Large intestine (tissue), 3 donors: ENCODE measurements around the gene AQP5. TPM values are rescaled to one million over a fixed set of nuclear protein-coding genes. Genes with fewer than 3 reads are reported as not detected.

Experiments
- DNase-seq, 2 donors: peaks; one replicate each; pipeline versions ENCODE4 v3.0.0 to v3.0.0-alpha.2; 2013
- H3K27ac ChIP-seq: one replicate; pipeline ENCODE4 v1.5.1; 2013; ENCODE audit warnings: low read length
- H3K27me3 ChIP-seq: 2 replicates; pipeline ENCODE4 v1.6.1; 2013; ENCODE audit warnings: low read length; ENCODE audit not compliant: control insufficient read depth, insufficient read depth
- H3K36me3 ChIP-seq: 2 replicates; pipeline ENCODE4 v1.6.1; 2013; ENCODE audit warnings: low read length; ENCODE audit not compliant: control insufficient read depth, insufficient read depth
- H3K4me1 ChIP-seq: one replicate; pipeline ENCODE4 v1.6.1; 2013; ENCODE audit warnings: low read length; ENCODE audit not compliant: control insufficient read depth, insufficient read depth
- H3K4me3 ChIP-seq: one replicate; pipeline ENCODE4 v1.5.1; 2013; ENCODE audit warnings: low read length
- H3K9me3 ChIP-seq: one replicate; pipeline ENCODE4 v1.6.1; 2013; ENCODE audit warnings: mild to moderate bottlenecking, low read depth, low read length, moderate library complexity; ENCODE audit not compliant: control insufficient read depth
- WGBS: methylation state at CpG from one replicate; pipeline ENCODE4 v1.1.5; 2013; ENCODE audit warnings: low lambda C conversion rate; ENCODE audit not compliant: insufficient coverage; 5-methylcytosine and 5-hydroxymethylcytosine counted together
- polyA plus RNA-seq: library from polyadenylated mRNA; unstranded; fragments of 120-200 nt; gene quantifications from one replicate; pipeline ENCODE4 v1.2.1, GENCODE V29; 2013

The AQP5 gene
- polyA plus RNA-seq, 1 donor: 0.64 TPM

- no peak for DNase-seq
- H3K9me3 ChIP-seq: no peaks in the 10 kb centered on the region
- H3K36me3 ChIP-seq: peaks cover 2% of the 10 kb centered on the region
- H3K27me3 ChIP-seq: no peaks in the 10 kb centered on the region
- no peak overlapping the region for H3K27ac ChIP-seq
- 100% methylated on average over 3 of the region's 7 CpGs for WGBS
- no peaks in the 10 kb centered on the region for H3K4me1 ChIP-seq
- no peak overlapping the region for H3K4me3 ChIP-seq
Observed at GRCh38 chr12:50006280-50006679, 44.6 kb downstream of the AQP5 start.

- Histone ChIP-seq H3K4me3 (no peak overlapping the region), H3K36me3 (peaks cover 2% of the 10 kb centered on the region), H3K27me3 (no peaks in the 10 kb centered on the region), H3K9me3 (no peaks in the 10 kb centered on the region), H3K27ac (no peak overlapping the region), H3K4me1 (no peaks in the 10 kb centered on the region)
- no CpG with 5 or more reads among the region's 1 CpG for WGBS
- no peak for DNase-seq
Observed at GRCh38 chr12:50006754-50007442, 45.2 kb downstream of the AQP5 start.

GRCh38 chr12:50013361-50014147 lies 51.9 kb downstream of the AQP5 start:
- 80% methylated on average over 1 of the region's 2 CpGs for WGBS
- Histone ChIP-seq H3K9me3 (no peaks in the 10 kb centered on the region), H3K36me3 (peaks cover 10% of the 10 kb centered on the region)

GRCh38 chr12:50014342-50014741 lies 52.7 kb downstream of the AQP5 start:
- H3K9me3 ChIP-seq: no peaks in the 10 kb centered on the region
- WGBS: 100% methylated on average over 1 of the region's 3 CpGs
- DNase-seq: no peak
- no peaks in the 10 kb centered on the region for H3K27me3 ChIP-seq
- no peak overlapping the region for H3K27ac ChIP-seq
- H3K4me3 ChIP-seq: no peak overlapping the region
- H3K36me3 ChIP-seq: peaks cover 10% of the 10 kb centered on the region
- peaks cover 9% of the 10 kb centered on the region for H3K4me1 ChIP-seq

More at GRCh38 chr12:50013361-50014147, 51.9 kb downstream of the AQP5 start:
- H3K4me3 ChIP-seq: no peak overlapping the region
- peaks cover 9% of the 10 kb centered on the region for H3K4me1 ChIP-seq
- DNase-seq: no peak
- no peak overlapping the region for H3K27ac ChIP-seq
- H3K27me3 ChIP-seq: no peaks in the 10 kb centered on the region

Other genes with a start within 250 kb of the AQP5 start
- gene TMBIM6, start 220.3 kb upstream of the AQP5 start, polyA plus RNA-seq: 616 TPM
- 9.7 TPM for gene NCKAP5L, start 133.5 kb upstream of the AQP5 start, polyA plus RNA-seq
- 6.1 TPM for gene BCDIN3D, start 118.8 kb upstream of the AQP5 start, polyA plus RNA-seq
- gene FAIM2, start 58.0 kb upstream of the AQP5 start, polyA plus RNA-seq: 8.9 TPM
- gene AQP2, start 11.1 kb upstream of the AQP5 start, polyA plus RNA-seq: 0.01 TPM
- 0.49 TPM for gene AQP6, start 11.1 kb downstream of the AQP5 start, polyA plus RNA-seq
- gene RACGAP1, start 63.6 kb downstream of the AQP5 start, polyA plus RNA-seq: 21.8 TPM
- gene ASIC1, start 95.7 kb downstream of the AQP5 start, polyA plus RNA-seq: 4.7 TPM
- gene SMARCD1, start 123.5 kb downstream of the AQP5 start, polyA plus RNA-seq: 63.3 TPM
- gene GPD1, start 142.1 kb downstream of the AQP5 start, polyA plus RNA-seq: 174 TPM
- 54.2 TPM for gene COX14, start 150.4 kb downstream of the AQP5 start, polyA plus RNA-seq
- 32.5 TPM for gene CERS5, start 205.5 kb downstream of the AQP5 start, polyA plus RNA-seq